NCI-H1436 (cell line): ENCODE data around the gene PPP1CC.
"Not testable (repeated sequence)": the region's sequence is repeated elsewhere in the genome, so short reads cannot be mapped to it uniquely, and the experiment has no call there.

ENCODE experiments used
- DNase-seq: peaks from one replicate; lab custom pipeline; 2025; lab: John Stamatoyannopoulos, UW

The PPP1CC gene

DNA sequence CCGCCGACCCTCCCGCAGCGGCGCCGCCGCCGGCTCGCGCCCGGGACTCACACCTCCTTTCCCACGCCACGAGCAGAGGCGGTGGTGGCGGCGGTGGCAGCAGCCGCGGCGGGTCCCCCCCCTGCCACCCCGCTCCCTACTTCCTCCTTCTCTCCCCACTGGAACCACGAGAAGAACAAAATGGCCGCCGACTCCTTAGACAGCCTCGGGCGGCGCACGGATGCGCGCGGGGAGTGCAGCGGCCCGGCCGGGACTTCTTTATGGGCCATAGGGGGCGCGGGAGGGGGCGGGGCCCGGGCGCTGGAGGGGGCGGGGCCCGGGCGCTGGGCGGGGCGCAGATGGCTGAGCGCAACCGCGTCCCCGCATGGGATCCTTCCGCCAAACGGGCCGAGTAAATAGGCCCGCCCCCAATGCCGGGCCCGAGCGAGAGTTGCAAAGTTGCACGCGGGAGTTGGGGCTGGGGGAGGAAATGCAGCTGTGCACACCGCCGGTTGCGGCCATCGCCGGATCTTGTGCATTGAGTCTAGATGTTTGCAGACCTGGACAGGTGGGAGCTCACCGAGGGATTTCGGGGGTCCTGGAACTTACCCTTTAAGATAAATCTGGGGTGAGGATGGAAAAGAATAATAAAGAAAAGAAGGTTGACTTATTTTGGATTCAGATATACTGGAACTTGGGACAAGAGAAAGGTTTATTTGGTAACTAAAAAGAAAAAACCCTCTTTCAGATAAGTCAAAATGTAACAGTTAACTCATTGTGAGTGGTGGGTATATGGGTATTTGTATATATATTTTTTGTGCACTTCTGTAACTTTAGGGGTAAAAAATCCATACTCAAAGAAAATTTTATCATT is at the start of gene PPP1CC:
PPP1CC (minus strand) TSS at position 174 of the 853 bp plus-strand sequence. CDS start 184 bp downstream, outside the sequence.
- peak; percentile 95 for DNase-seq

DNA sequence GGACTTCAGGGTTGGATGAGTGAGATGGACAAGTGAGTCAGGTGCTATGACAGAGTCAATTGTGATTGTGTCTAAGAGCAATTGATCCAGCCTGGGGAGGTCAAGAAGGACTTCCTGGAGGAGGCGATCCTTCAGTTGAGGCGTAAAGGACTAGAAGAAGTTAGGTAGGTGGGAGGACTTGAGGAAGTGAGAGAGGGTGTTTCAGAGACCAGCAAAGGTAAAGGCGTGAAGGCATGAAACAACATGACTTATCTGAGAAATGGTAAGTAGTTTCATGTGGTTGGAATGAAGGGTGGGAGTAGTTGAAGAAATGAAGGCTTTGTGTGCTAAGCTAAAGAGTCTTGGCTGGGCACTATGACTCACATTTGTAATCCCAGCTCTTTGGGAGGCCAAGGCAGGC is 48.9 kb upstream of the PPP1CC start:
- no peak for DNase-seq

DNA sequence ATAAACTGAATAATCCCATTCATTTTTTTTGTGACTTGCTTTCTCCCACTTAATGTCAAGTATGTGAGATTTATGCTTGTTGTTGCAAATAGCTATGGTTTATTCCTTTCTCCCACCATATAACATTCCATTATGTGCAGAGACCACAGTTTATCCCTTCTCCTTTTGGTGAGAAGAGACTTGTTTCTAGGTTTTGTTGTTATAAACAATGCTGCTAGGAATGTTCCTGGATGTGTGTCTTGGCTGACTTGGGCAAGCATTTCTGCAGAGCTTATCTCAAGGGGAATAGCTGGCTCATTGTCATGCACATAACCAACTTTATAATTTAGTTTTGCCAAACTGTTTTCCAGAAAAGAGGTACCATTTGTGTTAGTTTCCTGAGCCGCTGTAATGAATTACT is 47.6 kb upstream of the PPP1CC start:
- no peak for DNase-seq

GRCh38 chr12:110786012-110786411 is 43.3 kb upstream of the PPP1CC start:
- no peak for DNase-seq

DNA sequence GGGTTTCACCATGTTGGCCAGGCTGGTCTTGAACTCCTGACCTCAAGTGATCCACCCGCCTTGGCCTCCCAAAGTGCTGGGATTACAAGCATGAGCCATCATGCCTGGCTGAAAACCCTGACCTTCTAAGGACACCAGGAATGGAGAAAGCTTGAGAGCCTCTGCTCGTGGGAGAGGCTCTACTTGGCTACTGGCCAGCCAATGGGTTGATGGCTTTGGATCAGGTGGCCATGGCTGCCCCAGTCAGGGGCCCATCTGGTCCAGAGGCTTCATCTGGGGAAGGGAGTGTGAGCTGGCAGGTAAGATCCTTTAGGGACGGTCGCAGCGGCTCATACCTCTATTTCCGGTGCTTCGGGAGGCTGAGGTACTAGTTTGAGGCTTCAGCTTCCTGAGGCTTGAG is 42.5 kb upstream of the PPP1CC start:
- DNase-seq, result no peak

DNA sequence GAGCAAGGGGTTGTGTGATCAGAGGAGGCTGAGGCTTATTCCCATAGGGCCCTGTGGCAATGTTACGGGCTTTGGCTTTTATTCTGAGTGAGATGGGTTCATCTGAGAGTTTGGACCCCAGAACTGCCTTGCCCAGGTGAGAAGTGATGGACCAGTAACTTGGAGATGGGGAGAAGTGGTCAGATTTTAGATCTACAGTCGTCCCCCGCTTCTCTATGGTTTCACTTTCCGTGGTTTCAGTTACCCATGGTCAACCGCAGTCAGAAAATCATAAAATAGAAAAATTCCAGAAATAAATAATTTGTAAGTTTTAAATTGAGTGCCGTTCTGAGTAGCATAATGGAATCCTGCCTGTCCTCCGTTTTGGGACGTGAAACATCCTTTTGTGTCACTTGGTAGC is 40.2 kb upstream of the PPP1CC start:
- no peak for DNase-seq

DNA sequence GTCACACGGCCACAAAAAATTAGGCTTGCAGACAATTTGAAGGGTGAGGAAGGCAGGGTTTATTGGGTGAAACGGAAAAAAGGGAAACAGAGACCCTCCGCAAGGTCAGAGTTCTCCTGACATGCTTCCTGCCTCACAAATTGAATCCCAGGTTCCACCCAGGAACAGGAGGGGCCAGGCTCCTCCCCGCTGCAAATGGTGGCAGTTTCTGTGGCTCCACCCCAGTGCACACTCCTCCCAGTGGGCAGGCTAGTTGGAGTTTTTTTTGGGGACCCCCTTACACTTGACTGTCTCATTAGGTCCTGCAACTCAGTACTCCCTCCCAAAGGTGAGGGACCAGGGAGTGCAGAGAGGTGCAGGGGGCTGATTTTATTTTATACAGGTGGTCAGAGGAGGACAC is 39.4 kb upstream of the PPP1CC start:
- DNase-seq, result no peak

GRCh38 chr12:110780448-110780847 is 37.8 kb upstream of the PPP1CC start:
- DNase-seq, result no peak

GRCh38 chr12:110778833-110779577 is 36.3 kb upstream of the PPP1CC start:
- no peak for DNase-seq

GRCh38 chr12:110776410-110776809 is 33.7 kb upstream of the PPP1CC start:
- no peak for DNase-seq

GRCh38 chr12:110775997-110776396 is 33.3 kb upstream of the PPP1CC start:
- DNase-seq, result no peak

GRCh38 chr12:110774824-110775223 is 32.1 kb upstream of the PPP1CC start:
- DNase-seq, result no peak

DNA sequence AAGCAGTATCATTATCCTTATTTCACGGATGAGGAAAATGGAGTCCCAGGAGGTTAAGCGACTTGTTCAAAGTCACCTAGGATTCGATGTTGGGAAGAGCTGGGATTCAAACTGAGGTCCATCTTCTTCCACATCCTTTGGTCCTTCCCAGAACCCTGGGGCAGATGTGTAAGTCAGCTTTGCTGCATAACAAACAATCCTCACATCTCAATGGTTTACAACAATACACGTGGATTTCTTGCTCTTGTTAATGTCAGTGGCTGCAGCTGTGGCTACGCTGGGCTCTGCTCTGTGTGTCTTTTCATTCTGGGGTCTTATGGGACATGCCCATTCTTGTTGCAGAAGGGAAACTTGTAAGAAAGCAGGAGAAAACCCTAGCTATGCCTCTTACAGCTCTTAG is 26.3 kb upstream of the PPP1CC start:
- no peak for DNase-seq

DNA sequence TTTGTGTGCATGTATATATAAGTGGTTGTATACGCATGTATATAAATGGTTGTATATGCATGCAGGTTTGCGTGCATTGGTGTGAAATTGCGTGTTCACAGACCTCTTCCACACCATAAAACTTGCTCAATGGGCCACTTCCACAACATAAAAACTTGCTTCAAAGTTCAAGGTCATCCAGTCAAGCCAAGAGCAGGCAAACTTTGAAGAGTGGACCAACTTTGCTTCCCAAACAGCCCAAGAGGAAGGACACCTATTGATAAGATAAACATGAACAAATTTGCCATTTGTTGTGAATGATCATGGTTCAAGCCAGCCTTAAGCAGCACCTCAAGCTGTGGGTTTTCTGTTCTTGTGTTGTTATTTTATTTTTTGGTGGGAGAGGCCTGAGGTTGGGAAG is 25.2 kb upstream of the PPP1CC start:
- no peak for DNase-seq

DNA sequence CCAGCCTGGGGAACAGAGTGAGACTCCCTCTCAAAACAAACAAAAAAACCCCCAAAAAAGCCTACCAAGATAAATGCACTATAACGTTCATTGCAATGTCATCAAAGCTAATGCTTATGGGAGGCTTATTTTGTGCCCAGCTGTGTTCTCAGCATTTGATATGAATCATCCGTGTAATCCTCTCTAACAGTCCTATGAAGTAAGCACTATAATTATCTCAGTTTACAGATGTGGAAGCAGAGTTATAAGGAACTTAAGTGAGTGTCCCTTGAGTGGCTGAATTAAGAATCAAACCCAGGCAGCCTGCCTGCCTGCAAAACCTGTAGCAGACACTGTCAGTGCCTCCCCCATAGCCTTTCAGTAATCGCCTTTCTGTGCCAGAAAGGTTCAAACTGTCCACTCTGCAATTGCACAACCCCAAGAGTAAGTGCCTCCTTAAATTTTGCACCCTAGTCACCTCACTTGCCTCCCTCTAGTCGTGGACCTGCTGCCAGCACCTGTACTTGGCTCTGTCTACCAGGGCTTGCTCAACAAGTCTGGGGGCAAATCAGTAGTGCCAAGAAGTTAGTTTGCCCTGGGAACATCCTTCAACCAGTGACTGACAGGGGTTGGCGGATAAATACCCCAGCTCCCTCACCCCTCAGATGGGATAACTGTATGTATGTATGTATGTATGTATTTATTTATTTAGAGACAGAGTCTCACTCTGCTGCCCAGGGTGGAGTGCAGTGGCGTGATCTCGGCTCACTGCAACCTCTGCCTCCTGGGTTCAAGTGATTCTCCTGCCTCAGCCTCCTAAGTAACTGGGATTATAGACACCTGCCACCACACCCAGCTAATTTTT is 23.8 kb upstream of the PPP1CC start:
- no peak for DNase-seq

GRCh38 chr12:110765572-110765971 is 22.9 kb upstream of the PPP1CC start:
- not testable (repeated sequence) for DNase-seq

DNA sequence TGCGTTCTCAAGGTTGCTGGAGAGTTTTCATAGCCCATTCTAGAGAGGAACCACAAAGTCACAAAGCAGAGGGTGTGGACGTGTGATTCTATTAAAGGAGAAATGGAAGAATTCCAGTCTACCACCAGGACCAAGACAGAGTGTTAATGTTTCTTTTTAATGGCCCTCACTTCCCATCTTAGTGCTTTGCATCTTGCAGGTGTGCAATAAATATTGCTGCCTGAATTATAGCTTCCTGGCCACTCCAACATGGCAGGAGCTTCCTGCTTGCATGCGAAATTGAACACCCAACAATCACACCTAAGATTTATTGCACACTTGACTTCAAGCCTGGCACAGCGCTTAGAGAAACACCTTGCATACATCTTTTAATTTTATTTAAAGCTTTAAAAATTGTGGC is 22.4 kb upstream of the PPP1CC start:
- peak; percentile 62 for DNase-seq

DNA sequence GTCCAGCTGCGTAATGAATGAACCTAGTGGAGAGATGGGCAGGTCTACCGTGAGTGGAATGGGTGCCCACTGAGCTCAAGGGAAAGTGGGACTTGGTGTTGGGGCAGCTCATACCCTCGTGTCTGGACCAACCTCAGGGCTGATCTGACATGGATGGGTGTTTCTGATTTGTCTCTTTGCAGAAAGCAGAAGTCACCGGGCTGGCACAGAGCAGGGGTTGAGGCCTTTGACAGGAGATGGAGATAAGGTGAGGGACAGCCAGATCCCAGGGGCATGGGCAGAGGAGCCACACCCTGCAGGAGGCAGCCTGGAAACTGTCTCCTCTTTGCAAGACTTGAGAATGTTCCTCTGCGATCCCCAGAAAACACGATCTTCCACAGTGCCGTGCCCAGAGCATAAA is 20.9 kb upstream of the PPP1CC start:
- DNase-seq, result no peak

GRCh38 chr12:110762891-110763290 is 20.2 kb upstream of the PPP1CC start:
- DNase-seq, result no peak

GRCh38 chr12:110760204-110760609 is 17.5 kb upstream of the PPP1CC start:
- DNase-seq, result no peak

GRCh38 chr12:110758922-110759321 is 16.2 kb upstream of the PPP1CC start:
- DNase-seq, result no peak

GRCh38 chr12:110756611-110757010 is 13.9 kb upstream of the PPP1CC start:
- no peak for DNase-seq
